Activated naive CD8-positive, alpha-beta T cell treated with anti-CD3 and anti-CD28 coated beads, Interleukin-2, amount 50 U/mL, for 24 hours (primary cell): ENCODE results near the gene CD68.

Experiments used
- ATAC-seq: fragments of 150-1000 bp; cut with Tn5 transposase; one replicate; pipeline ENCODE4 v1.10.0; 2021
- DNase-seq: peaks from one replicate; pipeline ENCODE4 v3.0.0; 2021
- H3K27ac Mint-ChIP-seq: one replicate; pipeline ENCODE4 v1.8.0; 2021; ENCODE audit warnings: mild to moderate bottlenecking, mixed read lengths
- H3K27me3 Mint-ChIP-seq: one replicate; pipeline ENCODE4 v1.8.0; 2021; ENCODE audit warnings: mixed read lengths
- H3K36me3 Mint-ChIP-seq: one replicate; pipeline ENCODE4 v1.8.0; 2021; ENCODE audit warnings: low read depth, mixed read lengths
- H3K4me1 Mint-ChIP-seq: one replicate; pipeline ENCODE4 v1.8.0; 2021; ENCODE audit warnings: mixed read lengths
- H3K4me3 Mint-ChIP-seq: one replicate; pipeline ENCODE4 v1.8.0; 2021; ENCODE audit warnings: mild to moderate bottlenecking, moderate library complexity, mixed read lengths
- H3K9me3 Mint-ChIP-seq: one replicate; pipeline ENCODE4 v1.8.0; 2021; ENCODE audit warnings: mixed read lengths

The CD68 gene

DNA sequence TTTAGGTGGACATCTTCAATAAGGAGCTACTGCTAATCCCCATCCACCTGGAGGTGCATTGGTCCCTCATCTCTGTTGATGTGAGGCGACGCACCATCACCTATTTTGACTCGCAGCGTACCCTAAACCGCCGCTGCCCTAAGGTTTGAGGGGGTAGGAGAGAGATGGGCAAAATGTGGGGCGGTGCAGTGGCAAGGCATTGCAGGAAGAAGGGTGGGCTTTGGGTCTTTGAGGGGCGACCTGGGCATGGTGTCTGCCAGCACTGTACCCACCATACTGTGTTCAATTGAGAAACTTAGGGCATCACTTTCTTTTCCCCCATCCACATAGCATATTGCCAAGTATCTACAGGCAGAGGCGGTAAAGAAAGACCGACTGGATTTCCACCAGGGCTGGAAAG lies 9.1 kb upstream of the CD68 start:
- H3K36me3 Mint-ChIP-seq: peaks cover 67% of the 10 kb centered on the region
- no peak overlapping the region for H3K4me3 Mint-ChIP-seq
- peaks cover 6% of the 10 kb centered on the region for H3K27me3 Mint-ChIP-seq
- H3K9me3 Mint-ChIP-seq: no peaks in the 10 kb centered on the region
- peaks cover 34% of the 10 kb centered on the region for H3K4me1 Mint-ChIP-seq
- DNase-seq (no peak), ATAC-seq (no peak)
- H3K27ac Mint-ChIP-seq: peak overlapping the region; percentile 10

DNA sequence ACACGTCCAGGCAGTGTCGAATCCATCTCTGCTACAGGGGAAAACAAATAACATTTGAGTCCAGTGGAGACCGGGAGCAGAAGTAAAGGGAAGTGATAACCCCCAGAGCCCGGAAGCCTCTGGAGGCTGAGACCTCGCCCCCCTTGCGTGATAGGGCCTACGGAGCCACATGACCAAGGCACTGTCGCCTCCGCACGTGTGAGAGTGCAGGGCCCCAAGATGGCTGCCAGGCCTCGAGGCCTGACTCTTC lies 7.2 kb upstream of the CD68 start:
- H3K27me3 Mint-ChIP-seq: peaks cover 6% of the 10 kb centered on the region
- peaks cover 51% of the 10 kb centered on the region for H3K4me1 Mint-ChIP-seq
- peak overlapping the region; percentile 100 for H3K27ac Mint-ChIP-seq
- no peaks in the 10 kb centered on the region for H3K9me3 Mint-ChIP-seq
- H3K4me3 Mint-ChIP-seq: peak overlapping the region; percentile 91
- H3K36me3 Mint-ChIP-seq: peaks cover 74% of the 10 kb centered on the region
- no peak for ATAC-seq
- no peak for DNase-seq

DNA sequence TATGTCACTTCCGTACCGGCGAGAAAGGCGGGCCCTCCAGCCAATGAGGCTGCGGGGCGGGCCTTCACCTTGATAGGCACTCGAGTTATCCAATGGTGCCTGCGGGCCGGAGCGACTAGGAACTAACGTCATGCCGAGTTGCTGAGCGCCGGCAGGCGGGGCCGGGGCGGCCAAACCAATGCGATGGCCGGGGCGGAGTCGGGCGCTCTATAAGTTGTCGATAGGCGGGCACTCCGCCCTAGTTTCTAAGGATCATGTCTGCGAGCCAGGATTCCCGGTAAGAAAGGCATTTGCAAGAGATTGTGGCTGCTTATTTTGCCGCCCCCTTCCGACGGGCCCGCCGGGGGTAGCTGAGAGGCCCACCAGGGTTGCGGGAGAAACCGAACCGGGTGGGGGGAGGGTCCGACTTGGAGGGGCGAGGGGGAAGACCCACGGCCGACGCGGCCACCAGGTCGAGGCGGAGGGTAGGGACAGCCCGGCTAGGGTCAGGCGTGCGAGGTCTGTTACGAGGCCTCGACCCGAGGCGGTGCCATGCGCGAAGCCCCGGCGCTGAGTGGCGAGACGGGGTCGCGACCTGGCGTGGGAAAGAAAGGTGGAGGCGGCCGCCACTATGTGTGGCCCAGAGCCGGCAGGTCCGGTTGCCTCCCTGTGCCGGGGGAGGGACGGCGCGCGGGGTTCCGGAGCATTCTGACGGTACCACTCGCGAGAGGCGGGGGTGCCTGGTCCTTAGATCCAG lies 6.7 kb upstream of the CD68 start:
- peaks cover 6% of the 10 kb centered on the region for H3K27me3 Mint-ChIP-seq
- H3K4me1 Mint-ChIP-seq: peaks cover 53% of the 10 kb centered on the region
- H3K27ac Mint-ChIP-seq: peak overlapping the region; percentile 100
- peak overlapping the region; percentile 91 for H3K4me3 Mint-ChIP-seq
- H3K9me3 Mint-ChIP-seq: no peaks in the 10 kb centered on the region
- ATAC-seq (peak; percentile 91), DNase-seq (peak; percentile 100)
- peaks cover 74% of the 10 kb centered on the region for H3K36me3 Mint-ChIP-seq

DNA sequence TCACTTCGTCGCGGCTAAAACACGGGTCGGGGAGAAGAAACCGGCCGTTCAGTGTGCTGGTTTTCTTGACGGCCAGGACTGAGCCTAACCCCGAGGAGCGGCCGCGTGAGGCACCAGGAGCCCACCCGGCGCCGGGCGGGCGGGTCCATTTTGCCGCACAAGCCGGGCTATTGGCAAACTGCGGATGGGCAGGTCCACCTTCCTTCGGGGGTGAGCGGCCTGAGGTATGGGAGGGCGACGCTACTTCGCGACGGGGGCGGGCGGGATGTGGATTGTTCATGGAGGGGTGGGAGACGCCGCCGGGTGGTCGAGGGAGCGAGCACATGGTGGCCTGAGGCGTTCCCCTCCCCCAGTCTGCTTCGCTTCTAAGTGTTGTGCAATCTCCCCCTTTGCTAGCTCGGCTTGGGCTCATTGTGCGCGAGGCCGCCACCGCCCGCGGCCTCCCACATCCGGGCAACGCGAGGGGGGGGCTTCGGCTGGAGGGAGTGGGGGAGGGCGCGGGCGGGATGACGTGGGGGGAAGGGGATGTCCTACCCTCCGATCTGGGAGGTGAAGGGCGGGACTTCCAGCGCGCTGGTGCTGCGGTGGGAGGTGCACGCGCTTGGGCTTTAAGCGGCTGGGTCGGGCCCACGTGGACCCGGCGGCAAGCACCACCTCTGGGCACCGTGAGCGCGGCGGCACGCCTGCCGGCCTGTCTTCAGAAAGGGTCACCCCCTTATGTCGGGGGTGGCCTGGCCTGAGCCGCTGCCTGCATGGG lies 5.9 kb upstream of the CD68 start:
- H3K36me3 Mint-ChIP-seq: peaks cover 81% of the 10 kb centered on the region
- peaks cover 6% of the 10 kb centered on the region for H3K27me3 Mint-ChIP-seq
- peak; percentile 40 for ATAC-seq
- peak overlapping the region; percentile 100 for H3K27ac Mint-ChIP-seq
- H3K4me3 Mint-ChIP-seq: peak overlapping the region; percentile 91
- DNase-seq: peak; percentile 90
- no peaks in the 10 kb centered on the region for H3K9me3 Mint-ChIP-seq
- peaks cover 61% of the 10 kb centered on the region for H3K4me1 Mint-ChIP-seq

DNA sequence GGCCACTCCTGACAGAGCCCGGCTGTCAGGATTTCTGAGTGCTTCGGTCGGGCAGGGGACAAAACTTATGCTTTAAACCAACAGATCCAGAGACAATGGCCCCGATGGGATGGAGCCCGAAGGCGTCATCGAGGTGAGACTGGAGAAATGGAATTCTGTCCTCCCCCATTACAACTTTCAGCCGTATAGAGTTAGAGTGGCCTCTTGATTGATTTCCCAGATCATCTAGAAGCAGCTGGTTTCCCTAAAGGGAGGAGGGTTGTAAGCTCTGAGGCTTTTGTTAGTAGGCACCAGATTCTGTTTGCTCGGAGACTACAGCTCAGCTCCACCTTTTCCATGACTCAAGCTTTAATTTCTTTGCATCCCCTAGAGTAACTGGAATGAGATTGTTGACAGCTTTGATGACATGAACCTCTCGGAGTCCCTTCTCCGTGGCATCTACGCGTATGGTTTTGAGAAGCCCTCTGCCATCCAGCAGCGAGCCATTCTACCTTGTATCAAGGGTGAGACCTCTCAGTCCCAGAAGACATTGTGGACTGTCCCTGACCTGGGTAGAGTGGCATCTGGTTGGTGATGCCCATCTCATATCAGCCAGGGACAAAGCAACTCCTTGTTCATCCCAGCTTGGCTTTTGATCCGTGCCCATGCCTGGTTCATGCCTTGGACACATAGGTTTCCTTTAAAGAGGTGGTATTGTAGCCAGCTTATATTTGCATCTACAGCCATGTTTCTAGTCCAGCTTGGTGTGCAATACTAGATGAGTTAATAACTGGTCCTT lies 5.1 kb upstream of the CD68 start:
- no peaks in the 10 kb centered on the region for H3K9me3 Mint-ChIP-seq
- H3K27me3 Mint-ChIP-seq: peaks cover 6% of the 10 kb centered on the region
- ATAC-seq: no peak
- no peak for DNase-seq
- H3K4me3 Mint-ChIP-seq: peak overlapping the region; percentile 91
- peaks cover 82% of the 10 kb centered on the region for H3K36me3 Mint-ChIP-seq
- peaks cover 70% of the 10 kb centered on the region for H3K4me1 Mint-ChIP-seq
- H3K27ac Mint-ChIP-seq: peak overlapping the region; percentile 100

DNA sequence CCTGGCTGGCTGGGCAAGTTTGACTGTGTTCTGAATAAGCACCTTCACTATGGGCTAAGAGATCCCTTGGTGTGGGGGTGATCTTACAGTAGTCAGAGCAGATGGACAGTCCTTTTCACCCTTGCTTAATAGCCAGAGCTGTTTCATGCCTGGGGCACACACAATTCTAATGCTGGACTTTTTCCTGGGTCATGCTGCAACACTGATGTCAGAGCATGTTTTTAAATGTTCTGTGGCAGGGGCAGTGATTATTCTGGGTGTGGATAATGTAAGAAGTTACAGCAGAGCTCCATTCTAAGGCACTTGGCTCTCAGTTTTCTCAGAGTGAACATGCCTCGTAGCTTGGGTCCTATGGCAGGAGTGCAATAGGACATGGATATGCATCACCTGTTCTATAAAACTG lies 4.0 kb upstream of the CD68 start:
- Mint-ChIP-seq H3K27me3 (peaks cover 6% of the 10 kb centered on the region), H3K9me3 (no peaks in the 10 kb centered on the region), H3K4me3 (peak overlapping the region; percentile 91), H3K4me1 (peaks cover 79% of the 10 kb centered on the region), H3K36me3 (peaks cover 83% of the 10 kb centered on the region), H3K27ac (peak overlapping the region; percentile 100)
- DNase-seq: no peak
- no peak for ATAC-seq

DNA sequence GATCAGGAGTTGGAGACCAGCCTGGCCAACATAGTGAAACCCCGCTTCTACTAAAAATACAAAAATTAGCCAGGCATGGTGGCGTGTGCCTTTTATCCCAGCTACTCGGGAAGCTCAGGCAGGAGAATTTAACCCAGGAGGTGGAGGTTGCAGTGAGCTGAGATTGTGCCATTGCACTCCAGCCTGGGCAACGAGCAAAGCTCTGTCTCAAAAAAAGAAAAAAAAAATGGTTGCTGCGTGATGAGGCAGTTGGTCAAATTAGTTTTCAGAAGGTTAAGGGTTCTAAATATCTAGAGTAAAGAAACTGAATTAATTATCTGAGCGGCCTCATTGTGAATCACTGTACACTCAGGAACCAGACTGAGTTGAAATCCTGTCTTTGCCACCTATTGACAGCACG lies 3.5 kb upstream of the CD68 start:
- Mint-ChIP-seq H3K9me3 (no peaks in the 10 kb centered on the region), H3K27me3 (peaks cover 6% of the 10 kb centered on the region), H3K36me3 (peaks cover 80% of the 10 kb centered on the region), H3K4me1 (peaks cover 82% of the 10 kb centered on the region), H3K4me3 (peak overlapping the region; percentile 91), H3K27ac (peak overlapping the region; percentile 100)
- no peak for ATAC-seq
- DNase-seq: no peak

DNA sequence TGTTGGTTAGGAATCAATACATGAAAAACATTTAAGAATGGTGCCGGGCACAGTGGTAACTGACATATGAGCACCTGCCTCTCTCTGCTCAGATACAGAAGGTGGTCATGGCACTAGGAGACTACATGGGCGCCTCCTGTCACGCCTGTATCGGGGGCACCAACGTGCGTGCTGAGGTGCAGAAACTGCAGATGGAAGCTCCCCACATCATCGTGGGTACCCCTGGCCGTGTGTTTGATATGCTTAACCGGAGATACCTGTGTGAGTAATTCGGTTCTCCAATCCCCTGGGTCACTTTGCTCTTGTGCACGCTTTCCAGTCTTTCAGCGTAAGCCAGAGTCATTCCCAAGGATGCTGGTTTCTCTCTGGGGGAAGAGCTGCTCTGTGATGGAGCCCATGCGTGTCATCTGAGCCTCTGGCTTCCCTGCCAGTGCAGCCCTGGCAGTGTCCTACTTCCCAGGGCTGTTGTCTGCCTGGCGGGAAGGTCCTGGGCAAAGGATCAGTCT lies 3.0 kb upstream of the CD68 start:
- ATAC-seq (no peak), DNase-seq (no peak)
- Mint-ChIP-seq H3K4me1 (peaks cover 82% of the 10 kb centered on the region), H3K36me3 (peaks cover 76% of the 10 kb centered on the region), H3K27ac (peak overlapping the region; percentile 100), H3K4me3 (peak overlapping the region; percentile 91), H3K27me3 (peaks cover 6% of the 10 kb centered on the region), H3K9me3 (no peaks in the 10 kb centered on the region)

DNA sequence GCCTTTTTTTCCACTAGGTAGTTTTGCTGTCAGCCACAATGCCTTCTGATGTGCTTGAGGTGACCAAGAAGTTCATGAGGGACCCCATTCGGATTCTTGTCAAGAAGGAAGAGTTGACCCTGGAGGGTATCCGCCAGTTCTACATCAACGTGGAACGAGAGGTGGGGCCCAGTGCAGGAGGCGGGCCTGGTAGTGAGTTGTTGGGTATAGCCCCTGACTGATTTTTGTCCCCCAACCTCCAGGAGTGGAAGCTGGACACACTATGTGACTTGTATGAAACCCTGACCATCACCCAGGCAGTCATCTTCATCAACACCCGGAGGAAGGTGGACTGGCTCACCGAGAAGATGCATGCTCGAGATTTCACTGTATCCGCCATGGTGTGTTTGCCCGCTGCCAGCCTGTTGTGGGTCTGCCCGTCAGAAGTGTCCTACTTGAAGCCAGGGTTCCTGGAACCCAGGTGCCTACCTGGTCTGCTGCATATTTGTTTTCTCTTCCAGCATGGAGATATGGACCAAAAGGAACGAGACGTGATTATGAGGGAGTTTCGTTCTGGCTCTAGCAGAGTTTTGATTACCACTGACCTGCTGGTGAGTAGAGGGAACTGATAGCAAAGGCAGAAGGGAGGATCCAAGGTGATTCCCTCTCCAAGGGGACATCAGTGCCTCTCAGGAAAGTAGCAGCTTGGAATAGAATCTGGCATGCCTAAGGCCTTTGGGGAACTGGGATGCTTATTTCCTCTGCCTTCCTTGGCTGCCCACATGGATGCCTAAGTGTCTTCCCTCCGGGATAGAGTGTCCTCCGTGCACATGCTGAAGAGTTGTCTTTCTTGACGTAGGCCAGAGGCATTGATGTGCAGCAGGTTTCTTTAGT lies 1.9 kb upstream of the CD68 start:
- Mint-ChIP-seq H3K9me3 (no peaks in the 10 kb centered on the region), H3K4me1 (peaks cover 90% of the 10 kb centered on the region), H3K27ac (peak overlapping the region; percentile 100), H3K36me3 (peaks cover 75% of the 10 kb centered on the region), H3K27me3 (peaks cover 6% of the 10 kb centered on the region), H3K4me3 (peak overlapping the region; percentile 91)
- ATAC-seq (no peak), DNase-seq (no peak)

DNA sequence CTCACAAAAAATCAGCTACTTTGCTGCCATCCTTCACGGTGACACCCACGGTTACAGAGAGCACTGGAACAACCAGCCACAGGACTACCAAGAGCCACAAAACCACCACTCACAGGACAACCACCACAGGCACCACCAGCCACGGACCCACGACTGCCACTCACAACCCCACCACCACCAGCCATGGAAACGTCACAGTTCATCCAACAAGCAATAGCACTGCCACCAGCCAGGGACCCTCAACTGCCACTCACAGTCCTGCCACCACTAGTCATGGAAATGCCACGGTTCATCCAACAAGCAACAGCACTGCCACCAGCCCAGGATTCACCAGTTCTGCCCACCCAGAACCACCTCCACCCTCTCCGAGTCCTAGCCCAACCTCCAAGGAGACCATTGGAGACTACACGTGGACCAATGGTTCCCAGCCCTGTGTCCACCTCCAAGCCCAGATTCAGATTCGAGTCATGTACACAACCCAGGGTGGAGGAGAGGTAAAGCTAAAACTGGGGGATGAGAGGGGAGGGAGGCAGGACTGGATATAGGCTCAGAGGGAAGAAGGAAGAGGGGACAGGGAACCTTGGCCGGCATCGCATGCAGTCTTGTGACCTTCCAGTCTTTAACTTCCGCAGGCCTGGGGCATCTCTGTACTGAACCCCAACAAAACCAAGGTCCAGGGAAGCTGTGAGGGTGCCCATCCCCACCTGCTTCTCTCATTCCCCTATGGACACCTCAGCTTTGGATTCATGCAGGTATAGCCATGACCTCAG lies 581 bp downstream of the CD68 start:
- Mint-ChIP-seq H3K27ac (peak overlapping the region; percentile 100), H3K36me3 (peaks cover 60% of the 10 kb centered on the region), H3K4me3 (peak overlapping the region; percentile 69), H3K9me3 (no peaks in the 10 kb centered on the region), H3K27me3 (no peaks in the 10 kb centered on the region), H3K4me1 (peaks cover 91% of the 10 kb centered on the region)
- DNase-seq (no peak), ATAC-seq (no peak)

DNA sequence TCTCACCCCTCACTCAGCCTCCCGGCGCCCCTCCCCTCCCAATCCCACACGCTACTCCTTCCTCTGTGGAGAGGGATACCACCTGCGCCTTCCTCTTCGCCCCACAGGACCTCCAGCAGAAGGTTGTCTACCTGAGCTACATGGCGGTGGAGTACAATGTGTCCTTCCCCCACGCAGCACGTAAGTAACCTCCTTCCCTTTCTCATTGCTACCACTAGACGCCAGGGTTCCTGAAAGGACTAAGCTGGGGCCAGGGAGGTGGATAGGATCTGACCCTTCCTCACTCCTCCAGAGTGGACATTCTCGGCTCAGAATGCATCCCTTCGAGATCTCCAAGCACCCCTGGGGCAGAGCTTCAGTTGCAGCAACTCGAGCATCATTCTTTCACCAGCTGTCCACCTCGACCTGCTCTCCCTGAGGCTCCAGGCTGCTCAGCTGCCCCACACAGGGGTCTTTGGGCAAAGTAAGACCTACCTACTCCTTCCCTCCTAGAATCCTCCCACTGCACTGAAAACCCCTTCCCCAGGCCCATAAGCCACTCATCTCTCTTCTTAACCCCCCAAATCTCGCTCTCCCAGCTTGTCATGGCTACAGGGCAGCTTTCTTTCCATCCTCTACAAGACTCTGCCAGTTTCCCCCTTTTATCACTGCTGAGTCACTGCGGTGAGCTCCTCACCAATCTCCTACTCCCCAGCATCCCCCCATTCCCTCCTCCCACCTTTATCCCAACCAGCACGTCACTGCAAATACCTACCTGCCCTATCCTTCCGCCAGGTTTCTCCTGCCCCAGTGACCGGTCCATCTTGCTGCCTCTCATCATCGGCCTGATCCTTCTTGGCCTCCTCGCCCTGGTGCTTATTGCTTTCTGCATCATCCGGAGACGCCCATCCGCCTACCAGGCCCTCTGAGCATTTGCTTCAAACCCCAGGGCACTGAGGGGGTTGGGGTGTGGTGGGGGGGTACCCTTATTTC lies 1.5 kb downstream of the CD68 start:
- peak overlapping the region; percentile 100 for H3K27ac Mint-ChIP-seq
- ATAC-seq (no peak), DNase-seq (no peak)
- no peaks in the 10 kb centered on the region for H3K9me3 Mint-ChIP-seq
- peaks cover 56% of the 10 kb centered on the region for H3K36me3 Mint-ChIP-seq
- peak overlapping the region; percentile 27 for H3K4me3 Mint-ChIP-seq
- H3K27me3 Mint-ChIP-seq: no peaks in the 10 kb centered on the region
- H3K4me1 Mint-ChIP-seq: peaks cover 89% of the 10 kb centered on the region

DNA sequence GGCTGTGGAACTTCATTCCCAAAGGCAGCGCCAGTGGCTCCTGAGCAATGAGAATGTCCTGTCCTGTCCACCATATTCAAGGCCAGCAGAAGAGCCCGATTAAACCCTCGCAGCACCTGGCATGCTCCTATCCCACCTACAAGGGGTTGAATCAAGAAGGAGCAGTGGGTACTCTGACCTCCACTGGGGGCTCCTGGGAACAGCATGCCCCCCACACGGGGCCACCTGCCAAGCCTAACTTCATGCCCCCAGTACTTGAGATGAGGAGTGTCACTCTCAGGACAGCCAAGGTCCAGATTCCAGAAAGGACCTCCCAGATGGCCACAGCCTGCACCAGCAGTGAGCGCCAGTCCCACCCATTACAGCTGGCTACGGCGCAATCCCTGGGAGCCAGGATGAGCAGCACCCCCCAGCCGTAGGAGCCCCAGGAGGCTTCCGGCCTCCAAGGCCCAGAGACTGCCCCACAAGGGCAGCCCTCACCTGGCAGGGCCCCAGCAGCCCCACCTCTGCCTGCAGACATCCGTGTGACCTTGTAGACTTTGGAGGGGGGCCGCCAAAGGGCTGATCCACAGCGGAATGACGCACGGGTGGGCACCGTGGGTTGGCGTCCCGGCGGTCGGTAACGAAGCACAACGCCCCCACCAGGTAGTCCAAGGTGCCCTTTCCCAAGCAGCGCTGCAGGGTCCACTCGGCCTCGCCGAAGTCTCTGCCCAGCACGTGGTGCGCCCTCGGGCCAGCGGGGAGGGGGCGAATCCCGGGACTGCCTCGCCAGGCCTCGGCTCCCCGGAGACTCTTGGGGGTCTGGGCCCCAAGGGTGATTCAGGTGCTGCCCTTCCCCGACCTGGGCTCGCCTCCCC lies 3.2 kb downstream of the CD68 start:
- peak overlapping the region; percentile 96 for H3K4me3 Mint-ChIP-seq
- no peak for ATAC-seq
- H3K4me1 Mint-ChIP-seq: peaks cover 77% of the 10 kb centered on the region
- DNase-seq: no peak
- H3K36me3 Mint-ChIP-seq: peaks cover 39% of the 10 kb centered on the region
- H3K27ac Mint-ChIP-seq: peak overlapping the region; percentile 100
- no peaks in the 10 kb centered on the region for H3K27me3 Mint-ChIP-seq
- H3K9me3 Mint-ChIP-seq: no peaks in the 10 kb centered on the region
